Fibroblast of peridontal ligament (primary cell): ENCODE measurements around the gene OPRD1.

Source experiments
- DNase-seq: peaks from one replicate; pipeline ENCODE4 v3.0.0-alpha.2; 2010; ENCODE audit errors: extremely low read depth

OPRD1 gene

DNA sequence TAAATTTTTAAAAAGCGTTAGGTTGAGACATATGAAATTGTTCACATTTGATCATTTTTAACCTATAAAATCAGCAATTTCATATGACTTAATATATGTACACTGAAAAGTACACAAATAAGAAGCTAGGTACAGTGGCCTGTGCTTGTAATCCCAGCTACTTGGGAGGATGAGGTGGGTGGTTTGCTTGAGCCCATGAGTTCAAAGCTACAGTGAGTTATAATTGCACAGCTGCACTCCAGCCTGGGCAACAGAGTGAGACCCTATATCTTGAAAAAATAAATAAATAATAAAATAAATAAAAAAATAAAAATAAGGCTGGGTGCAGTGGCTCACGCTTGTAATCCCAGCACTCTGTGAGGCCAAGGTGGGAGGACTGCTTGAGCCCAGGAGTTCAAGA, 97.2 kb downstream of the OPRD1 start:
- DNase-seq, result no peak

DNA sequence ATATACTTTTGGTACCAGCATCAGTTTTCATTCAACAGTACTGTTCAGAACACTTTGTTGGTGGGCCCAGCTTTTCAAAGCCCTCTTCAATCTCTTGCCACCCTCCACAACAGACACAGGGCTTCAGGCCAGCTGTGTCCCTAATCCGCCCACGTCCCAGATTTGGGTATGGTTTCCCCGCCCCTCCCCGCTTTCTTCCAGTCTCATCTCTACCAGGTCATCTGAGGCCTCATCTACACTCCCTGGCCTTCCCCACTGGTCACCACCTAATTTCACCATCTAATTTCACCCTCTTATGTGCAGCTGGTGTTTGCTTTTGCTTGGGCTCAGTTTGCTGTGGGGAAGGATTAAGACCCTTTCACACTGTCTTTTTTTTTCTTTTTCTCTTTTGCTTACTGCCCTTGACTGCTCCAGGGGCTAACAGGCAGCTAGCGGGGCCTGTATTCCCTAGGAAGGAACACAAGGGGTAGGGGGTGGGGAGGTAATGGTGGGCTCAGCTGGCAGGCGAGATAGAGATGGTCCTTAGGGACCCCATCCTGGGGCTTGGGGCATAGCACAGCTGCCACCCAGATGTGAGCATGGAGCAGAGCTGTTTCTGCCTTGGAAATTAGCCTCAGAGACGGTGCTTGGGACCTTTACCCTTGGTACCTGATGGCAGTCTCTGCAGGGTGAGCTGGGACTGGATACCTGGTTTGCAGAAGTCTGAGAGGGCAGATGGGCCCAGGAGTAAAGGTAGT, 98.6 kb downstream of the OPRD1 start:
- no peak for DNase-seq

DNA sequence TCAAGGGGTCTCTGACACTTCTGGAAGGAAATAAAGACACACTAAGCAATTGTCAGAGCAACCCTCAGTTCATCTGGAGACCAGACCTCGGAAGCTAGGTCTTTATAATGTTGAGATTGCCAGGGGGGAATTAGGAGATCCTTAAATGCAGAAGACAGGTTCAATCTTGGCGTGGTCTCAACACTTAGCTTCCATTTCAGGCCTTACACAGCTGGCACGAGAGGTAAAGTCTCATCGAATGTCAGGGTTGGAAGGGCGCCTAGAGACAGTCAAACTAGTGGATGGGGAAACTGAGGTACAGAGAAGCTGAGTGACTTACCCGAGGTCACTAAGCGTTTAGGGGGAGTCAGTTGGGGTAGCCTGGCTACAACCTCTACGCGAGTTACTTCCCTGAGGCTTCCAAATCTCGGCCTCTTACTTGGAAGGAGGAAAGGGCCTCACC, 101.8 kb downstream of the OPRD1 start:
- peak; percentile 18 for DNase-seq

DNA sequence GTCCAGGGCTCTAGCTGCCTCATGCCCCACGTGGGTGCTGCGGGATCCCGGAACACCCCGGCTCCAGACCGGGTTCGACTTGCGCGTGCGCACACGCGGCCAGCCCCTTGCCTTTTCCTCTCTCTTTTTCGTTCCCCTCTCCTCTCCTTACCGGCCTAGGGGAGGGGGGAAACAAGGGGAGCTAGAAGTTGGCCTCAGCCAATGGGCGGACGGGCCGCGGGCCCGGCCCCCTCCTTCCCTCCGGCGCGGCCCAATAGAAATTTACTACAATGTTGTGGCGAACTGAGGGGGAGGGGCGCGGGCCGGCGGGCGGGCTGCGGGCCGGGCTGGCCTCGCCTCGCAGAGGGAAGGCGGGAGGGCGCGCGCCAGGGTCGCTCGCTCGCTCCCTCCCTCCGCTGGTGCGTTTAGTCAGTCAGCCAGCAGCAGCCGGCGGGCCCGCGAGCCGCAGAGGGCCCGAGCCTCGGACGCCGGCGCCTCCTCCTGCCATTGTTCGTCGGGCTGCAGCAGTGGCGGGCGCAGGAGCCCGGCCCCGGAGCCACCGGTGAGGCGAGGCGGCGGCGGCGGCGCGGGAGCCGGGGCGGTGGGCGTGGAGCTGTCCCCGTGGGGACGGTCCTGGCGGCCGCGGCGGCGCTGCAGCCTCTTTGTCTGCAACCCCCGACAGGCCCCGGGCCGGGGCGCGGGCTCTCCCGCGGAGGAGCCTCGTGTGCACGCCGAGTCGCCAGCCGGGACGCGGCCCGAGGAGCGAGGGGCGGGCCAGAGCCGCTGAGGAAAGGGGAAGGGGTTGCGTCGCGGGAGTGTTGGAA, 102.5 kb downstream of the OPRD1 start, which contains the start of gene EPB41:
EPB41 (plus strand) TSS at position 342 of the 803 bp plus-strand sequence. CDS start 72,869 bp downstream, outside the sequence.
- DNase-seq, result peak; percentile 81

DNA sequence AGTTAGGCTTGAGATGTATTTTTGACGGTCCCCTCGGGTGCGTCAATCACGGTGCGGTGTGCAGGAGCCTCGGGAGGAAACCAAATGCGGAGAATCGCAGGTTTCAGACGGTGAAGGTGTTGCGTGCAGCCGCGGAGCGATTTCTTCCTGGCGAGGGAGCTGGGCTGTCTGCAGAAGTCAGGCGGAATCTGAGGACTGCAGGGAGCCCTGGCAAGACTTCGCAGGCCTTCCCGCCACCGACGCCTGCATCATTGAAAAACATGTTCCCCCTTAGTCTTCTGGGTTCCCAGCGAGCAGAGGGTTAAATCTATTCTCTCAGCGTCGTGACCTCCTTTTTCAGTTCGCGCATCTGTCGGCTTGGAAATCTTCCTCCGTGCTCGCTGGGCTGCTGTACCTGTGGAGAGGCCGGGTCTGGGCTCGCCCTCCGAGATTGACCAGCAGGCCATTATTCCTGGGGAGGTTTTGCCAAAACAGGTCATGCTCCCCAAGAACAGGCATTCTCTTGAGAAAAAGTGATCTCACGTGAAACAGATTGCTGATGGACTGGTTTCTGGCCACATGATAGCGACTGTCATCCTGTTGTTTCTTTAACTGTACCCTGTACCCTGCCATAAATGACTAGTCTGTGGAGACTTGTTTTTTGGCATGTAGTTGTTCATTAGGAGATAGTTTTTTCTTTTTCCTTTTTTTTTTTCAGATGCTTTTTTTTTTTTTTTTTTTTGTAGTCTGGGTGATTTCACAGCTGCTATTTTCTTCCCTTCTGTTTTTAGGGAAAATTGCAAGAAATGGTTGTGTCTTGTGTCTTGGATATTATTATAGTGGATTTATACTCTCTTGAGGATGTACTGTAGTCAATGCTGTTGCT, 103.3 kb downstream of the OPRD1 start:
- DNase-seq, result peak; percentile 27

DNA sequence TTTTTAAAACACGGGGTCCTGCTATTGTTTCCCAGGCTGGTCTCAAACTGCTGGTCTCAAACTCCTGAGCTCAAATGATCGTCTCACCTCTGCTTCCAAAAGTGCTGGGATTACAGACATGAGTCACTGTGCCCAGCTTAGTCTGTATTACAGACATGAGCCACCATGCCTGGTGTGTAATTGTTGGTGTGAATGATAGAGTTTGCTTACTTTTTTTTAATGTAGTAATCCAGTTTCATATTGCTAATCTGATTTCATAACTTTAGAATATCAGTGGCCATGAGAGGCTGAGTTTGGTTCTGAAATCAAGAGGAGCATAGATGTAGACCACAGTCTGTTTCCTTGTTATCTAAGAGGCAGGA, 105.8 kb downstream of the OPRD1 start:
- DNase-seq, result no peak
